K562 (cell line): ENCODE results near the gene PRIM1. TPM values are rescaled to one million over a fixed set of nuclear protein-coding genes. Genes with fewer than 3 reads are reported as not detected.
A peak's percentile ranks its signal among the peaks of the same experiment; 100 is the strongest.

Source experiments
- CBX8 ChIP-seq: fragments of 200-600 bp; sonication (generic); IDR thresholded peaks from 2 replicates; pipeline ENCODE4 v1.6.1; 2012; ENCODE audit warnings: borderline replicate concordance, mixed run types, low read depth, mild to moderate bottlenecking, moderate library complexity, mixed read lengths, low read length, control low read depth, inconsistent platforms; ENCODE audit not compliant: poor library complexity, severe bottlenecking; ENCODE audit errors: extremely low read depth
- CEBPZ ChIP-seq: fragments of 150-350 bp; IDR thresholded peaks from 2 replicates; pipeline ENCODE4 v1.6.1; 2014; ENCODE audit warnings: low read depth, mild to moderate bottlenecking, low read length, borderline replicate concordance
- COPS2 ChIP-seq: fragments of 450-650 bp; conservative IDR thresholded peaks from 2 replicates; pipeline ENCODE4 v1.6.1; 2016; ENCODE audit warnings: mild to moderate bottlenecking, moderate library complexity
- DACH1 ChIP-seq: fragments of 450-650 bp; IDR thresholded peaks from 2 replicates; pipeline ENCODE4 v1.6.1; 2018; ENCODE audit not compliant: partially characterized antibody
- EHMT2 ChIP-seq: fragments of 450-650 bp; IDR thresholded peaks from 2 replicates; pipeline ENCODE4 v1.6.1; 2018; ENCODE audit warnings: antibody characterized with exemption
- ESRRB ChIP-seq: fragments of 250-450 bp; sonication (Bioruptor Pico); IDR thresholded peaks from 2 replicates; pipeline ENCODE4 v1.5.0; 2020; ENCODE audit warnings: mild to moderate bottlenecking, moderate library complexity, borderline replicate concordance
- FOS ChIP-seq: IDR thresholded peaks from 3 replicates; pipeline ENCODE4 v1.6.1; 2011; ENCODE audit not compliant: insufficient read length; ENCODE audit errors: extremely low read depth
- HCFC1 ChIP-seq: IDR thresholded peaks from 2 replicates; pipeline ENCODE4 v1.6.1; 2012; ENCODE audit warnings: low read depth, low read length, improper control_type of control experiment
- IRF2 ChIP-seq: sonication (generic); formaldehyde crosslinking; IDR thresholded peaks from 2 replicates; pipeline ENCODE4 v1.8.1; 2022; ENCODE audit warnings: mild to moderate bottlenecking, missing genetic modification reagents
- MTF1 ChIP-seq: fragments of 250-450 bp; sonication (Bioruptor Pico); IDR thresholded peaks from 2 replicates; pipeline ENCODE4 v1.9.0; 2021; ENCODE audit warnings: moderate library complexity, mild to moderate bottlenecking, inconsistent platforms, borderline replicate concordance
- NFATC3 ChIP-seq: fragments of 450-650 bp; IDR thresholded peaks from 2 replicates; pipeline ENCODE4 v1.6.1; 2017; ENCODE audit warnings: mild to moderate bottlenecking
- PHTF2 ChIP-seq: fragments of 250-450 bp; sonication (Bioruptor Pico); IDR thresholded peaks from 2 replicates; pipeline ENCODE4 v1.5.0; 2021; ENCODE audit warnings: mild to moderate bottlenecking
- POU5F1 ChIP-seq: fragments of 150-350 bp; IDR thresholded peaks from 2 replicates; pipeline ENCODE4 v1.6.1; 2014; ENCODE audit warnings: borderline replicate concordance, low read length, low read depth, mild to moderate bottlenecking; ENCODE audit not compliant: partially characterized antibody
- PRMT5 ChIP-seq: sonication (generic); formaldehyde crosslinking; IDR thresholded peaks from 2 replicates; pipeline ENCODE4 v1.5.0; 2020; ENCODE audit warnings: missing genetic modification reagents
- PTBP1 ChIP-seq: fragments of 200-400 bp; formaldehyde crosslinking; IDR thresholded peaks from 2 replicates; pipeline ENCODE4 v1.6.1; 2017; ENCODE audit warnings: low read depth, low read length
- RNF219 ChIP-seq: fragments of 250-450 bp; sonication (Bioruptor Pico); IDR thresholded peaks from 2 replicates; pipeline ENCODE4 v1.5.0; 2022; ENCODE audit warnings: mild to moderate bottlenecking
- SMC3 ChIP-seq: conservative IDR thresholded peaks from 2 replicates; pipeline ENCODE4 v1.6.1; 2011; ENCODE audit warnings: low read depth, low read length, improper control_type of control experiment; ENCODE audit not compliant: insufficient read depth
- TCFL5 ChIP-seq: fragments of 250-450 bp; sonication (Bioruptor Pico); conservative IDR thresholded peaks from 2 replicates; pipeline ENCODE4 v1.6.1; 2021; ENCODE audit warnings: mild to moderate bottlenecking, moderate library complexity, matching md5 sums
- YBX1 ChIP-seq: fragments of 450-650 bp; IDR thresholded peaks from 2 replicates; pipeline ENCODE4 v1.7.1; 2016; ENCODE audit warnings: mild to moderate bottlenecking
- ZKSCAN1 ChIP-seq: fragments of 150-350 bp; IDR thresholded peaks from 2 replicates; pipeline ENCODE4 v1.6.1; 2016; ENCODE audit warnings: low read depth, low read length
- ZNF764 ChIP-seq: fragments of 250-450 bp; sonication (Bioruptor Pico); IDR thresholded peaks from 2 replicates; pipeline ENCODE4 v1.4.0; 2020; ENCODE audit warnings: low read depth, mild to moderate bottlenecking, moderate library complexity
- ZNF780A ChIP-seq: fragments of 250-450 bp; sonication (Bioruptor Pico); IDR thresholded peaks from 2 replicates; pipeline ENCODE4 v1.5.0; 2021; ENCODE audit warnings: mild to moderate bottlenecking
- polyA plus RNA-seq, 8 experiments: library from polyadenylated mRNA; depleted of rRNA in 4 of 8; stranded (reverse) in 5 of 8; unstranded in 3 of 8; fragments of >200 nt; fragmentation: Nextera tagmentation in 2 of 8; fragmentation: Illumina TruSeq in 1 of 8; extraction: Ambion mirVana in 2 of 8; extraction: Trizol in 1 of 8; gene quantifications; 2 replicates each; pipeline versions ENCODE4 v1.2.1 to v1.2.3, GENCODE V29; 2011 to 2014; ENCODE audit warnings: inconsistent platforms in 1 of 8, missing spikeins in 1 of 8
- total RNA-seq, 7 experiments: library from RNA; depleted of rRNA in 6 of 7; stranded (reverse); fragments of >200 nt in 6 of 7; fragmentation: Illumina TruSeq in 2 of 7; extraction: Trizol in 2 of 7; gene quantifications; 2 replicates each; pipeline versions ENCODE4 v1.2.1 to v1.2.3, GENCODE V29; 2011 to 2021; ENCODE audit warnings: low replicate concordance in 1 of 7
- TF ChIP-seq, protein P1 (sequence below), 2 experiments: fragments of 450-650 bp in 1 of 2; sonication (generic) in 1 of 2; formaldehyde crosslinking in 1 of 2; IDR thresholded peaks in 1 of 2; conservative IDR thresholded peaks in 1 of 2; 2 replicates each; pipeline versions ENCODE4 v1.6.1 to v1.8.1; 2016 to 2023; ENCODE audit warnings: mild to moderate bottlenecking in 2 of 2, moderate library complexity in 2 of 2, inconsistent platforms in 1 of 2, missing genetic modification reagents in 1 of 2

Gene PRIM1
- total and polyA plus RNA-seq, 9 of the 15 experiments (the other 6 are each of a cell fraction or from before 2014, with no cell fraction given) = 67.2 to 179 (median 140) TPM

- no peak for TF ChIP-seq RNF219 (CRISPR knock-in tag)
- no peak for TF ChIP-seq ESRRB (CRISPR knock-in tag)
- no peak for TF ChIP-seq ZNF764 (CRISPR knock-in tag)
- no peak for TF ChIP-seq YBX1
- no peak for TF ChIP-seq PHTF2
- TF ChIP-seq MTF1 (CRISPR knock-in tag) = no peak
- no peak for TF ChIP-seq CEBPZ
- TF ChIP-seq HCFC1 = peak; percentile 81
- no peak for TF ChIP-seq CBX8
- no peak for TF ChIP-seq NFATC3
- peak; percentile 58; the same call in 1 of the 2 replicates for TF ChIP-seq ZKSCAN1
- no peak for TF ChIP-seq TCFL5 (CRISPR knock-in tag)
- TF ChIP-seq EHMT2 = no peak
- no peak for TF ChIP-seq FOS
- no peak for TF ChIP-seq DACH1
- TF ChIP-seq COPS2 = no peak
- no peak for TF ChIP-seq SMC3
- TF ChIP-seq POU5F1 = no peak
- TF ChIP-seq PTBP1 = no peak
- no peak for TF ChIP-seq IRF2
- TF ChIP-seq, protein P1, sequence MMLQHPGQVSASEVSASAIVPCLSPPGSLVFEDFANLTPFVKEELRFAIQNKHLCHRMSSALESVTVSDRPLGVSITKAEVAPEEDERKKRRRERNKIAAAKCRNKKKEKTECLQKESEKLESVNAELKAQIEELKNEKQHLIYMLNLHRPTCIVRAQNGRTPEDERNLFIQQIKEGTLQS (IDR thresholded peaks at IDR 0.05) = 0 out of 2 replicates have a peak, but pooled peaks have one; percentile 22
- TF ChIP-seq, protein P1 (CRISPR knock-in tag; conservative IDR thresholded peaks at IDR 0.05) = peak; percentile 79; the same call in 1 of the 2 replicates
- no peak for TF ChIP-seq ZNF780A (CRISPR knock-in tag)
- TF ChIP-seq PRMT5 = no peak
Measured at GRCh38 chr12:56724972-56725722, 27.0 kb downstream of the PRIM1 start, which contains the start of gene NACA (continued).
